NCI-H128 (cell line): Measurements from ENCODE around the gene MST1R.
A peak's percentile ranks its signal among the peaks of the same experiment; 100 is the strongest.

Source experiments
- DNase-seq: peaks from one replicate; lab custom pipeline; 2025; ENCODE audit not compliant: unreplicated experiment; lab: John Stamatoyannopoulos, UW

MST1R gene

DNA sequence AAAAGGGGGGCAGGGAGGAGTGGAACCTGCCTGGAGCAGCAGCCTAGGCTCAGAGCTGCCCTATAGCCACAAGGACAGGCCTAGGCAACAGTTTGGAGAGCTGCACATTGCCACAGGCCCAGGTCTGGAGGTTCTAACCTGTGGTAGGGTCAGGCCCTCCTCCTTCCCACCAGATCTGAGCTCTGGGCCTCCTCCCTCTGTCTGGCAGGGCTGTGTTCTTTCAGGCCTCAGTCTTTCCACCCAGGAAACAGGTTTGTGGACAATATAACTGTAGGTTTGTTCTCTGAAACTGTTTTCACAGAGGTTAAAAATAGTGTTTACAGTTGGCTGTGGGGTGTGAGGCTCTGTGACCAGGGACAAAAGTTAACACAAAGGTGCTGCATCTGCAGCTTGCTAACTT, 25.0 kb downstream of the MST1R start:
- DNase-seq = no peak

DNA sequence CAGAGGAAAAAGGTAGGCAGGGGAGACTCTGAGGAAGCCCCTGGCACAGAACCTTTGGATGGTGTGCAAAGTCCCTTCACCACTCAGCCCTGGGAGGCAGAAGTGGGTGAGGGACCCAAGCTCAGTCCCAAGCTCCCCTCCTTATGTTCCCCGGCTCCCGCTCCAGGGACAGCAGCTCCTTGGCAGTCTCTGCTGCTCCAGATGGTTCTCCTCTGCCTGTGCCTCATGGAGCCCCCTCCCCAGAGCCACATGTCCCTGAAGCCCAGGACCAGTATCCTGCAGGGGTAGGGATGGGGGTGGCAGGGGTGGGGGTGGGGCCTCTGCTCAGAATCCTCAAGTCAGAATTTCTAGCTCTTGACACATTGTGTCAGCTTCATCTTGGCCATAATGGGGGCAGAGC, 26.0 kb downstream of the MST1R start:
- DNase-seq = no peak

DNA sequence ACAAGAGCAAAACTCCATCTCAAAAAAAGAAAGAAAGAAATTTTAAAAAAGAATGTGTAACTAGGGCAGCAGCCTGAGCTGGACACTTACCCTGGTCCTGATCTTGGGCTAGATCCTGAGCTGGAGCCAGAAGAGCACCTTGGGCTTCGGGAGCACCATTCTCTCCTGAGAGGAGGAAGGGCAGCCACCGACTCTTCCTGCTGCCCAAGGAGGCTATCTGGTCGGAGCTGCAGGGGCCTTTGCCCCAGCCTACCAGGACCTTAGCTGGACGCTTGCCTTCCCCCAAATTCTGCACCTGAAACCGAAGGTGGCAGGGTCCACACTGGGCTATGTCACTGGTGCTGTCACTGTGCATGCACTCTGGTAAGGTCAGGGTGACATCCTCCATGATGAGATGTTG, 27.1 kb downstream of the MST1R start:
- DNase-seq = no peak

DNA sequence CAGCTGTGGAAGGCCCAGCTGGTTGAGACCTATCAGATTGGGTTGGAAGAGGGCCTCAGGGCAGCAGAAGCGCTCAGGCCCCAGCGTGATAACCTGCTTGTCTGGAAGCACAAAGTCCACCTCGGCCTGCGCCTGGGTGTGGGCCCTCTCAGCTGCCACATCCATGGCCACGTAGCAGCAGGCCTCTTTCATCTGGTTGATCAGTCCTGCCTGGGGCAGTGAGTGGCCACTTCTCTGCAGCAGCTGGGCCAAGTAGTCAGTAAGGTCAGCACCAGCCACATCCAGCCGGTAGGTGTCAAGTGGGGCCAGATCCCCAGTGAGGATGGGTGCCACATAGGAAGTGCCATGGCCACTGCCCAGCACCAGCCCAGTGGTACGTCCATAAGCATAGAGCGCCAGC, 30.1 kb downstream of the MST1R start:
- DNase-seq = no peak

DNA sequence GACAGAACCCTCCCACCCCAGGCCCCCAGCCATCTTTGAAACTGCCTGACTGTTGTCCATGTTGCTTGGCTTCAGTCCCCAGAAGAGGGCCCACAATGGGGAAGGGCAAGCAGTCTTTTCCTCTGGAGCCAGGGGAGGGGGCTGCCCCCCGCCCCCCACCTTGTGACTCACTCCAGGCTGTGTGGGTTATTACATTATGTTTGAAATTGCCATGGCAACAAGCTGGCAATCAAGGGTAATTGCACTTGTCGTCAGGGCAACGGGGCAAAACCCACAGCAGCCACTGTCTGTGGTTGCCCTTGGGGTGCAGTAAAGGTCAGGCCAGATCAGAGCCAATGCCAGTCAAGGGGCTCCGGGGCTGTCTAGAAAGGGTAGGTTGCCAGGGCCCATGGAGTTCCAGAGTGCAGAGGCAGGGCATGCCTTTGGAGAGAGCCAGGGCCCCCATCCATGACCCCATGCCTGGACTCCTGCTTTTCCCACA, 30.8 kb downstream of the MST1R start:
- no peak for DNase-seq

DNA sequence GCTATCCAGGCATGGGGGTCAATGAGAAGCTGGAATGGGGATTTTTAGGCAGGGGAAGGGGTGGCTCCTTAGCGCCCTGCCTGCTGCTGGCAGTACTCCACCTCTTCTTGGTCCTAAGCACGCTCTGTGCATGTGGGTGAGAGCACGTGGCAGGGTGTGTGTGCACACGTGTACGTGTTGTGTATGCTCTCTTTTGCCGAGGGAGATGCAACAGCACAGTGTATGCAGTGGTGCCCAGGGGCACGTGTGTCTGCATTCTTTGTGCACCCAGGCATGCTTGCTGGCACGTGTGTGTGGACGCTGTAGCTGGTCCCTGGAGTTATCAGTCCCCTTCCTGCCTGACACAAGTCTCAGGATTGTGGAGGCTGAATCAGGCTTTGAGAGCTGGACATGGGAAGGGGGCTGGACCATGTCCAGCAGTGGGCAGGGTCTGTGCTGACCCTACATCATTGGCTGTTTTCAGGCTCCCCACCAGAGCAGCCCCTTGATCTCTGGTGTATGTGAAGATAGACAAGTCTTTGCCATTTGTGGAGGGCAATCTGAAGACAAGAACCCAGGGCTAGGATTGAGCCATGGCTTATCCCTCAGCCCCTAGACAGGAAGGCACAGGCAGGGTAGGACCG, 32.0 kb downstream of the MST1R start:
- DNase-seq = no peak

DNA sequence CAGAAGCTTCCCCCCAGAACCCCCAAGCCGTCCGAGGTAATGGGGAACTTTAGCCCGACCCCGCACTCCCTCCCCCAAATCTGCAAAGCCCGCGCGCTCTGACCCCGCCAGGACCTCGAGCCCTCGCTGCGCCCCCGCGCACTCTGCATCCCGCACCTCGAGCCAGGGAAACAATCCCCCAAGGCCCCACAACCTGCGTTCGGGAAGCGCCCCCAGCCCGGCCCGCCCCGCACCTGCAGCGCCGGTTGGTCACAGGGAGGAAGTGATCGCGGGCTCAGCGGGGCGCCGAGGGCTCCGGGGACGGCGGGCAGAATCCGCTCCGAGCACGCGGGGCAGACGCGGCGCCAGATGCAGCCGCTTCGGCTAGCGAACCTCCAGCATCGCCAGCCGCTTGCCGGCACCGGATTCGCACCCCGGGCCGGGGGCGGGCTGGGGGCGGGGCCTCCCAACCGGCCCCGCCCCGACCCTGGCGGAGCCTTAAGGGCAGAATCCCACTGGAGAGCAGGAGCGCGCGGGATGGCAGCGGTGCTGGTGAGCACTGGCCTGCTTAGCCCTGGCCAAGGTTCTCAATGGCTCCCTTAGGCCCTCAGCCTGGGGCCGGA, 34.0 kb downstream of the MST1R start, which contains the start of gene CAMKV:
Gene CAMKV (minus strand): TSS at position 382 of the 602 bp plus-strand sequence. CDS start 7,518 bp downstream, outside the sequence.
- no peak for DNase-seq

DNA sequence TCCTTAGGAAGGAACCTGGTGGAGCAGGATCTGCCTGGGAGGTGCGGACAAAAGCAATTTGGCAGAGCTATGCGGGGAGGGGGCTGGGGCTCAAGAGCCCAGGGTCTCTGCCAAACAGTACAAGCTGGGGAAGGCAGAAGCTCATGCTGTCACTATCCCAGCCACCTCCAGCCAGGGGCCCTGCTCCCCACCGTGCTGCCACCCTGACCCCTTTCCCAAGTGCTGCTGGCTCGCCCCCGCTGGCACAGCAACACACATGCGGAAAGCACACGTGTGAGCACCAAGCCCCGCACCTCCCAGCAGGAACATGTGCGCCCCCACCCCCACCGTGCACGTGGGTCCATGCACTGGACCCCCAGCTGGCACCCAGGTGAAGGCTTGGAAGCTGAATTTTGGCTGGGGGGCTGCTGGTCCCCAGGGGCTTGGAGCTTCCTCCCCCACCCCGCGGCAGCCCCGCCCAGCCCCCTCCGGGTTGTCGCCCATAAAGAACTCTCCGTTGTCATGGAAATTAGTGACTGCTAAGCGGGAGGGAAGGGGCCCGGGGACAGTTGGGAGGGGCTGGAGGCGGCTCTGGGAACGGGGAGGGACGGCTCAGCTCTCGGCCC, 34.7 kb downstream of the MST1R start:
- DNase-seq = no peak

DNA sequence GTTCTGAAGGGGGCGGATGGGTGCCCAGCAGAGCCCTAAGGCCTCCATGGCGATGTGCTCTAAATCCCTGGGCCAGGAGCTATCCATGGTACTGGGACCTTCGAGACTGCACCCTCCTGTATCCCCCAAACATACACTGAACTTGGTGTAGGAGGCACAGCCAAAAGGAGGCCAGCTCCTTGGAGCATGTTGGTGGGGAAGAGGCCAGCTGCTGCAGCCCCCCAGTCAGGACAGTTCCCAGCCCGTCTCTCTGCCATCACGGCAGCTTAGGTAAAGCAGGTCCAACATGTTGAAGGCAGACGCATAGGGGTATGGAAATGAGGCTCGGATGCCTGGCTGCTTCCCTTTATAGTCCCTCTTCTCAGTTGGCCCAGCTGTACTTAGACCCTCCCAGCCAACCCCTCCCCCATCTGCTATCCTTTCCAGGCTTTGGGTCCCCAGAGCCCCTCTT, 35.8 kb downstream of the MST1R start:
- DNase-seq = no peak

DNA sequence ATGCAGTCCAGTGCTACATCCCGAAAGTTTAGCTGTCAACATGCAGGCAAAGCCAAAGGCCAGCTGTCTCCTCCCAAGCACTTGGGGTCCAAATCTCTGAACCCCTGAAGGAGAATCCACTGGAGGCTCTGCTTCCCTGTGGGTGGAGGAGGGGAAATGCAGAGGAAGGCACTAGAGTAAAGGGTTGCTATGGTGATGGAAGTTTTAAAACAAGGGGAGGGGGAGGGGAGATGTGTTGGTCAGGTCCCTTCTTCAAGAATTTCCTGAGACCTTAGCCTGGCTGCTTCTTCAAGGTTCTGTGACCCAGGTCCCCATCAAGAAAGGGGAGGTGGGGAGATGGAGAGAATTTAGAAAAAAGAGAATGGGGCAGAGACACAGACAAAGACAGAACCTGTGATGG, 36.3 kb downstream of the MST1R start:
- no peak for DNase-seq

DNA sequence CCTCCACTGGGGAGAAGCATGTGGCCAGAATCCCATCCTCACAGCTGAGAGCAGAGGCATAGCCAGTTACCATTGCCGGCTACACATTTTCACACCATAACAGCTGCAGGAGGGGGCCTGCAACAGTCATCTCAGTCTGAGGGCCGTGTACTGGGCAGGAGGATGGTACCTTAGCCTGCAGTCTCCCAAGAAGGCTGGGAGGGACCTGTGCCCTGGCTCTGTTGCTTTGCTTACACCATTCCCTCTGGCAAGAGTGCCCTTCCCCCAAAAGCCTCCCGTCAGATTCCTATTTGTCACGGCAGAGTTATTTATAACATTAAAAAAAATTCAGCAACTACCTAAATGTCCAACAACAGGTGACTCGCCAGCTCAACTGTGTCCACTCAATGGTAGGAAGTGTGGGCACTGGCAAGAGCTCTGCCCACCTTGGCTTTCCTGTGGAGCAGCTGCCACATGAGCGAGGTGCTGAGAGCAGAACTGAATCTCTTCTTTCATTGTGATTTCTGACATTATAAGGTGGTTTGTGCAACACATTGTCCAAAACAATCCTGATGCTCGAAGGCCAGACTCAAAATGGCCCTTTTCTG, 38.4 kb downstream of the MST1R start:
- DNase-seq = no peak

DNA sequence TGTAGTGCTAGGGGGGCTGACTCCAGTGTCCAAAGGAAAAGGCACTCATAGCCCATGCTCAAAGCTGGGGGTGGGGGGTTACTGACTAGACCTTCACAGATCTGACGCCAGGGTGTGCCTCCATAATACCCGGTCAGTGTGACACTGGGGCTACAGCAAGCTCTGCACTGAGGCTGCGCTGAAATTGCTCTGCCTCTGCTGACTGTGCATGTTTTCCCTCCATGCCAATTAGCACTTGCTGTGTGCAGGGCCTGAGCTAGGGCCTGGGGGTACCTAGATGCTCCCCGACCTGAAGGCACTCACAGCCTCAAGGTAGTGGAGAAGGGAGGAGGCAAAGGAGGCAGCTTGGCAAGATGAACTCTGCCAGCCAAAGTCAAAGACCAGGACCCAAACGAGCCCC, 39.2 kb downstream of the MST1R start:
- no peak for DNase-seq

DNA sequence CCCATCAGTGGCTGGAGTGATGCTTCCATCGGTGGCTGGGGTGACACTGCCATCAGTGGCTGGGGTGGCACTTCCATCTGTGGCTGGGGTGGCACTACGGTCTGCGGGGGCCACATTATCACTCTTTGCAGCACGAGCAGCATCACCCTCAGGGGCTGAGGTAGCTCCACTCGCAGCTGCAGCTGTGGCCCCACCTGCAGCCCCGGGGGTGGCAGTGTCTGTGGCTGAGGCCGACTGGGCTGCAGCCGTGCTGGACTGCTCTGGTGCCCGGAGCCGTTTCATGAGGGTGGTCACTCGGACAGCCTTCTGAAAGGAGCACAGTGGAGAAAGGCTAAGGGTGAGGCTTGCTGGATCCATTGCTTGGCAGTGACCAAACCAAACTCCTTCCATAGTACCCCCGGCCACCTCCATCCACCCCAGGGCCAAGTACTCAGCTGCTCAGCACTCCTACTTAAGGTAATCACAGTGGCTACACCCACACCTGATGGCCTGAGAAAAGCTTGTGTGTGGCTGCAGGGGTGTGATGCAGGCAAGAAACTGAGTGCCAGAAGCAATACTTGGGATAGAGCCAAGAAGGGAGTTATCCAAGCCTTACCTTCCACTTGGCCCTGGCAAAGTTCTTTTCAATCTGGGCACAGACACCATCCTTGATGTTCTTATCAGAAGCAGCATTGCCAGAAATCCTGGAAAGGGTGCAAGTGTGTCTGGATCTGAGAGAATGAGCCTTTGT, 43.9 kb downstream of the MST1R start:
- DNase-seq = no peak

DNA sequence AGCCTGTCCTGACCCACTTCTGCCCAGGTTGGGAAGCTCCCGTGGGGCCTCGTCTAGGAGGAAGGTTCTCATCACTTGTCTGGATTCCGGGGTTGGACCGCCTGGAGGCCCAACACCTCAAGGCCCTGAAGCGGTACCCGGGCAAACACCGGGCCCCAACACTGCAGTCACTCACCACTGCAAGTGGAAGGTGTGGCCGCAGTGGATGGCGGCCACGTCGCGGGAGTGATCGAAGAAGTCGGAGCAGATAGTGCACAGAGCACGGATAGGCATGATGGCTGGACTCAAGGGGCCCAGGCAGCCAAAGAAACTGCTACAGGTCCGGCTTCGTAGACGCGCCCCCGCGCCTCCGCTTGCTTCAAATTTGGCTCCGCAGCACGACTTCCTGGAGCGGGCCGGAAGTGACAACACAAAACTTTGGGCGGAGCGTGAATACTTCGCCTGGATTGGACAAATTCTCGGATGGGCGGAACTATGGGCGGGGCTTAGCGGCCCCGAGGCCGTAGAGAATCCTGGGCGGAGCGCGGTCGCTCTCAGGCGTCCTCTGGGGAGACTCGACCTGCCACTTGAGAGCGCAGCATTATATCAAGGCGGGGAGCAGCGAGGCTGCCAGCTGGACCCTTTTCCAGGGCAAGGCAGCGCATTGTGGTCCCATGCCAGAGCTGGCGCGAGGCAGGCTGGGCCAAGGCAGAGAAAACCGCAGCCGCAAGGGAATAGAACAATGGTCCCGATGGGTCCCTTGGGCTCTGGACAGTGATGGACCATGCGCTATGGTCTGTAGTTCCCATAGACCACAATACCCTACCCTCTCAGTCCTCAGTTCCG, 47.3 kb downstream of the MST1R start, which contains the start of gene TRAIP:
Gene TRAIP (minus strand): TSS at position 384 of the 825 bp plus-strand sequence. CDS start 111 bp downstream, at position 273.
- peak; percentile 97 for DNase-seq

DNA sequence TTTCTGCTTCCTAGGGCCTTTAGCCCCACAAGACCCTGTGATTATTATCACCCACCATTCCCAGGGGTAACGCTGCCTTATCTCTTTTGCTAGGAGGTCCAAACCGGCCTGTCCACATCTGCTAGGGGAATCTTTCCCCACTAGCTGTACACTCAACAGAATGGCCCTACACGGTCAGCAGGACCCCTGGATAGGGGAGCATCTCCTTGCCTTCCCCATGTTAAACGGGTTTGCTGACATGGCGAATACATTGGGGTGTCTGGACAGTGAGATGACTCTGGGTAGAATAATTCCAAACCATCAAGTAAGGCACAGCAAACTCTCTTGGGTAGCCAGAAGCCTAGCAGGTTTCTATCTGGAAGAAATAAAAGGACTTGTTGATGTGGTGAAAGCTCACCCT, 48.0 kb downstream of the MST1R start:
- DNase-seq = no peak

DNA sequence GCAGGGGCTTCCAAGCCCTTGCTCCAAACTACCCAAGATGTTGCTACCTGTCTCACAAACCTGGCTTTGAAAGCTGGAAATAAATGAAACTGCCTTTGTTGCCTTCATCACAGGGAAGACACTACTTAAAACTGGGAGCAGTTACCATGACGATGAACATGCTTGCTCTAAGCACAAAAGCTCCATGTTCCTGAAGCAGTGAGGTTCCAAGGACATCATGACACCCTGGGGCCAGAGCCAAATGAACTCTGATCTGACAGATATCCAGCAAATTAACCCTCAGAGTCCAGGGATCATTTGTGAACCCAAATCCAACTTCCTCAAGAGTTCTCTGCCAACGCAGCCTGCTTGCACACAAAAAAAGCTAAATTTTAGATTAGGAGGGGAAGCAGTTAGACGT, 58.0 kb downstream of the MST1R start:
- no peak for DNase-seq

DNA sequence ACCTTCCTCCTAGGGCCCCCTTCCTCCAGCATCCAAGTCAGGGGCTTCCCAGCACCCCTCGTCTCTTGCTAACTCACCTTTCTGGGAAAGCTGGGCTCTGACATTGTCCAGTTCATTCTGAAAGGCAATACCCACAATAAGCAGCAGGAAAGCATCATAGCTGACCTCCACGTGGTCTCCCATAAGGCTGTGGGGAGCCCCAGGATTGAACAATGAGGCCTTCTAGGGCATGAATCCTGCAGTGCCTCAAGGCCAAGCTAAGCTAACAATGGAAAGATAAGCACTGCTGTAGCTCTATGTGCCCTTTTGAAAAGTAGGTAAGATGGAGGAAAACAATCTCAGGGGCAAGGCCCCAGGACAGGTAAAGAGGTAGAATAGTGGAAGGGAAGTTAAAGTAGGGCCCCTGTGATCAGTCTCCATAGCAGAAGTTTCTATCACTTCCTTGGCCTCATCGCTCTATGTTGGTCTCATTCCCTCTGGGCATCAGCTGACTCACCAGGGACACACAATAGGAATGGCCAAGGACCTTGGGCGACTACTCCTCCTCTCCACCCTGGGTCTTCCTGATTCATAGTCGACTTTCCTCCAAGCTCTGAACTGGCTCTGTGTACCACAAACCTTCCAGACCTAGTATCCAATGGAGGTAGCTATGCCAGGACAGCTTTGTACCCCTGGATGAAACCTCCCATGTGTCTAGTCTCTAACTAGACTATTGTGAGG, 59.0 kb downstream of the MST1R start:
- no peak for DNase-seq

DNA sequence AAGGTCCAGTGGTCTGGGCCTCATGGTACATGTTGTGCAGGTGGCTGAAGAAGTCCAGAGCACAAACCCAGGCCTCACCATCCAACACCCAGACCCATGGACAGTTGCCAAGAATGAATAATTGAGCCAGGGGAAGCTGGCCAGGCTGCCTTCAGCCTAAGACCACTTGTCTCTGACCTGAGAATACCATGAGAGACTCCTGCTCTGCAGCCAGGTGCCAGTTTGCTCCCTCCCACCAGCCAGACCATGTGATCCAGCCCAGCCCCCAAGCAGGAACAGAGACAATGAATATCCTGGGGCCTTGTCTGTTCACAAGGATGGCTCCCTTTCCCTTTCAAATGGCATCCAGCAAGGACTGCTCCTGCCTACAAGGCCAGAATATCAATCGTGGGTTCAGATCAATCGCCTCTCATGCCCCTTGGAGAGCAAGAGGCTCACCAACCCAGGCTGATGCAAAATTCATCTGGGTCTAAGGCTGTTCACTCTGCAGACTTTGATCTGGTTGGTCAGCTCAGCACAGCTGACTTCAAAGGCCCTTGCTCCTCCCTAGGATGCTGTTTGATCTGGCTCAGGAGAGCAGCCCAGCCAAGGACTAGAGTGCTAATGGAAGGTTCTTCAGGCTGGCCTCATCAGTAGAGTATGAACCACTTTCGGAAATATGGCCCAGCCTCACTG, 60.7 kb downstream of the MST1R start:
- no peak for DNase-seq

DNA sequence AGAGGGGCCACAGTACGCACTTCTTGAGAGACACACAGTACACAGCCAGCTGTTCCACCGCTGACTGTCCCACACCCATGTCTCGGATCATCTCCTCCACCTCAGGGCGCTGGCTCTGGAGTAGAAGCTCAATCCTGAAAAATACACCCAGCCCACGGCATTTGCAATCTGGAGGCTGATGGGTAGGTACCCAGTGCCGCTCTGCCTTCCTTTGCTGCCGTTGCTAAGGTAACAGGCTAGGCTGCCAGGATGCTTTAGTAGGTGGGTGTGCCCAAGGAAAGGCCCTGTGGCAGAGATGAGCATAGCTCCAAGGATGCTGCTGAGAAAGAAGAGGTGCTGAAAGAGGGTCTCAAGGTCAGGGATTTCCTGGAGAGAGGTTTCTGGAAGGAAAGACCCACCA, 61.9 kb downstream of the MST1R start:
- no peak for DNase-seq
